Measurements from ENCODE around the gene CHEK1. TPM values are rescaled to one million over a fixed set of nuclear protein-coding genes. Genes with fewer than 3 reads are reported as not detected.

Gene CHEK1
- polyA plus RNA-seq, 2 donors = 4.2 to 6.7 TPM

GRCh38 chr11:125623064-125623463, 1.9 kb upstream of the CHEK1 start:
- no peak overlapping the region for H3K27ac ChIP-seq (ENCODE audit: low read depth in 2 of 2, low read length in 1 of 2)
- H3K36me3 ChIP-seq (ENCODE audit: control insufficient read depth in 2 of 2, insufficient read depth in 2 of 2, low read length in 1 of 2) = peaks cover 7 to 11% of the 10 kb centered on the region in 2 donors
- H3K9me3 ChIP-seq (ENCODE audit: control insufficient read depth in 2 of 2, insufficient read depth in 1 of 2, low read depth in 1 of 2, low read length in 1 of 2) = no peaks in the 10 kb centered on the region
- H3K27me3 ChIP-seq (ENCODE audit: control insufficient read depth in 1 of 2, insufficient read depth in 2 of 2, low read length in 2 of 2) = no peaks in the 10 kb centered on the region
- WGBS, 2 donors = 84 to 88% methylated on average over 1 of the region's 1 CpG
- H3K4me3 ChIP-seq (ENCODE audit: low read depth in 1 of 2, low read length in 2 of 2) = no peak overlapping the region
- no peaks in the 10 kb centered on the region for H3K4me1 ChIP-seq (ENCODE audit: control insufficient read depth in 2 of 2, insufficient read depth in 2 of 2, low read length in 1 of 2)

GRCh38 chr11:125625225-125625629, 264 bp downstream of the CHEK1 start:
- Histone ChIP-seq H3K4me1 (ENCODE audit: control insufficient read depth in 2 of 2, insufficient read depth in 2 of 2, low read length in 1 of 2) (no peaks in the 10 kb centered on the region), H3K27ac (ENCODE audit: low read depth in 2 of 2, low read length in 1 of 2) (peak overlapping the region; percentile 94 to 96), H3K4me3 (ENCODE audit: low read depth in 1 of 2, low read length in 2 of 2) (peak overlapping the region; percentile 64 to 75), H3K9me3 (ENCODE audit: control insufficient read depth in 2 of 2, insufficient read depth in 1 of 2, low read depth in 1 of 2, low read length in 1 of 2) (no peaks in the 10 kb centered on the region), H3K27me3 (ENCODE audit: control insufficient read depth in 1 of 2, insufficient read depth in 2 of 2, low read length in 2 of 2) (no peaks in the 10 kb centered on the region), H3K36me3 (ENCODE audit: control insufficient read depth in 2 of 2, insufficient read depth in 2 of 2, low read length in 1 of 2) (peaks cover 0 to 3% of the 10 kb centered on the region in 2 donors)
- WGBS, 2 donors = 0 to 1% methylated on average over 20 of the region's 20 CpGs

DNA sequence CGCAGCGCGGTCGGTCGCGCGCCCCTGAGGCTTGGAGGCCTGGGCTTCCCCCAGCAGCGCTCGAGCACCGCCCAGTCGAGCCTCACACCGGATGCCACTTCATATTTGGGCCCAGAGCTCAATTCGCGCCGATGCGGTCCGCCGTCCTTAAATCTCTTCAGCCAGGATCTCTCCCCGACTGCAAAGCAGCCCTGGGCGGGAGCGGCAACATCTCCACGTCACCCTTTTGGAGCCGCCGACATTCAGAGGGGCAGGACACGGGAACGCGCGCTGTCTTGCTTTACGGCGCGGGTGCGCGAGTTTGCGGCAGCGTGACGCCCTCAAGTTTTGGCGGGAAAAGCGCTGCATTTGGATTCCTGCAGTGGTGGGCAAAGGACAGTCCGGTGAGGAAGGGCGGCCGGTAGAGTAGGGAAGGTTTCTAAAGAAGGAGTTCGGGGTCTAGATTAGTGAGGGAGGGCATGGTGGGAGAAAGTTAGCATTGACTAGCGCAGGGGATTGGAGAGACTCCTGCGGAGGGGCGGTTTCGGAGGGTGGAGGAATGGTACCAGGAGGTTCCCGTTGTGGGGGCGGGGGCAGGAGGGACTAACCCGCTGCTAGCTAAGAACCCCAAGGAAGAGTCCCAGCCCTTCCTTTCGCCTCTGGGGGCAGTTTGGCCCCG, 796 bp downstream of the CHEK1 start:
- H3K4me3 ChIP-seq (ENCODE audit: low read depth in 1 of 2, low read length in 2 of 2) = peak overlapping the region; percentile 64 to 75
- peaks cover 0 to 3% of the 10 kb centered on the region in 2 donors for H3K36me3 ChIP-seq (ENCODE audit: control insufficient read depth in 2 of 2, insufficient read depth in 2 of 2, low read length in 1 of 2)
- H3K4me1 ChIP-seq (ENCODE audit: control insufficient read depth in 2 of 2, insufficient read depth in 2 of 2, low read length in 1 of 2) = no peaks in the 10 kb centered on the region
- H3K27me3 ChIP-seq (ENCODE audit: control insufficient read depth in 1 of 2, insufficient read depth in 2 of 2, low read length in 2 of 2) = no peaks in the 10 kb centered on the region
- H3K9me3 ChIP-seq (ENCODE audit: control insufficient read depth in 2 of 2, insufficient read depth in 1 of 2, low read depth in 1 of 2, low read length in 1 of 2) = no peaks in the 10 kb centered on the region
- peak overlapping the region; percentile 94 to 96 for H3K27ac ChIP-seq (ENCODE audit: low read depth in 2 of 2, low read length in 1 of 2)
- 1% methylated on average over 49 to 51 of the region's 51 CpGs for WGBS, 2 donors

GRCh38 chr11:125626288-125626950, 1.5 kb downstream of the CHEK1 start:
- WGBS, 2 donors = 0 to 1% methylated on average over 18 of the region's 18 CpGs

DNA sequence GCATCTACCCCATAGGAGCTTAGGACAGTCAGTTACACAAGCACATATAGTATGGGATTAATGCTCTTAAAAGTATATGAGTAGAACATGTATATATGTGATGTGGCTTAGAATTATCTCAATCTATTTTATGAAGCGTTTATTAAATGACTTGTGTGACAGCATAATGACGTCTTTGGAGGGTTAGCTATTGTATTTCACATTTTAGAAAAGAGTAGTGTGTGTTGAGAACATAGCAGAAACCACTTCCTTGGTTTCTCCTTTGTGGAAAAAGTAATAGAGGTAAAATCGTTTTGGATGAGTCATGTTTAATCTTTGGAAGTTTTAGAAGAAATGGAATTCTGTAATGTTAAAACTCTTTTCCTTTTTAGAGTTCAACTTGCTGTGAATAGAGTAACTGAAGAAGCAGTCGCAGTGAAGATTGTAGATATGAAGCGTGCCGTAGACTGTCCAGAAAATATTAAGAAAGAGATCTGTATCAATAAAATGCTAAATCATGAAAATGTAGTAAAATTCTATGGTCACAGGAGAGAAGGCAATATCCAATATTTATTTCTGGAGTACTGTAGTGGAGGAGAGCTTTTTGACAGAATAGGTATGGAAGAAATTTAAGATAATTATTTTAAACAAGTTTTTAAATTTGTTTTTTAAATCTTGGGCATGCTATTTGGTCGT, 2.4 kb downstream of the CHEK1 start:
- Histone ChIP-seq H3K4me3 (ENCODE audit: low read depth in 1 of 2, low read length in 2 of 2) (peak overlapping the region in 1 of 2 donors; percentile 64), H3K36me3 (ENCODE audit: control insufficient read depth in 2 of 2, insufficient read depth in 2 of 2, low read length in 1 of 2) (no peaks in the 10 kb centered on the region), H3K27ac (ENCODE audit: low read depth in 2 of 2, low read length in 1 of 2) (no peak overlapping the region), H3K4me1 (ENCODE audit: control insufficient read depth in 2 of 2, insufficient read depth in 2 of 2, low read length in 1 of 2) (no peaks in the 10 kb centered on the region), H3K9me3 (ENCODE audit: control insufficient read depth in 2 of 2, insufficient read depth in 1 of 2, low read depth in 1 of 2, low read length in 1 of 2) (no peaks in the 10 kb centered on the region), H3K27me3 (ENCODE audit: control insufficient read depth in 1 of 2, insufficient read depth in 2 of 2, low read length in 2 of 2) (no peaks in the 10 kb centered on the region)
- WGBS, 2 donors = 66% methylated on average over 7 of the region's 7 CpGs

More at GRCh38 chr11:125626288-125626950, 1.5 kb downstream of the CHEK1 start:
- H3K4me3 ChIP-seq (ENCODE audit: low read depth in 1 of 2, low read length in 2 of 2) = peak overlapping the region; percentile 64 to 75
- H3K27me3 ChIP-seq (ENCODE audit: control insufficient read depth in 1 of 2, insufficient read depth in 2 of 2, low read length in 2 of 2) = no peaks in the 10 kb centered on the region
- no peaks in the 10 kb centered on the region for H3K36me3 ChIP-seq (ENCODE audit: control insufficient read depth in 2 of 2, insufficient read depth in 2 of 2, low read length in 1 of 2)
- H3K9me3 ChIP-seq (ENCODE audit: control insufficient read depth in 2 of 2, insufficient read depth in 1 of 2, low read depth in 1 of 2, low read length in 1 of 2) = no peaks in the 10 kb centered on the region
- no peaks in the 10 kb centered on the region for H3K4me1 ChIP-seq (ENCODE audit: control insufficient read depth in 2 of 2, insufficient read depth in 2 of 2, low read length in 1 of 2)
- peak overlapping the region; percentile 94 to 96 for H3K27ac ChIP-seq (ENCODE audit: low read depth in 2 of 2, low read length in 1 of 2)

DNA sequence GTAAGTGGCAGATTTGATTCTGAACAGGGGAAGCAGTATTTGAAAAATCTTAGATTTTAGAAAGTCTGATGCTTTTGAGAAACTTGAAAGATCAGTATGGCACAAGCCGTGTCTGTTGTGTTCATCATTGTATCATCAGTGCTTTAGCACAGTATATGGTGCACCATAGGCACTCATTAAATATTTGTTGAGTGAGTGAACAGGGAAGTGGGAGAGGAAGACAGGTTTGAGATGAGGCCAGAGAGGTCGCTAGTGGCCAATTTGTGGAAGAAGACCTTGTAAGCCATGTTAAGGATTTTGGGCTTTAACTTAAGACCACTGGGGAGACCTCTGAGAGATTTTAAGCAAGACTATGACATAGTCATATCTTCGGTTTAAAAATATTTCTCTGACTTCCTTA, 12.9 kb downstream of the CHEK1 start:
- peaks cover 0 to 3% of the 10 kb centered on the region in 2 donors for H3K36me3 ChIP-seq (ENCODE audit: control insufficient read depth in 2 of 2, insufficient read depth in 2 of 2, low read length in 1 of 2)
- 84 to 85% methylated on average over 3 of the region's 3 CpGs for WGBS, 2 donors
- no peaks in the 10 kb centered on the region for H3K27me3 ChIP-seq (ENCODE audit: control insufficient read depth in 1 of 2, insufficient read depth in 2 of 2, low read length in 2 of 2)
- H3K4me1 ChIP-seq (ENCODE audit: control insufficient read depth in 2 of 2, insufficient read depth in 2 of 2, low read length in 1 of 2) = no peaks in the 10 kb centered on the region
- H3K9me3 ChIP-seq (ENCODE audit: control insufficient read depth in 2 of 2, insufficient read depth in 1 of 2, low read depth in 1 of 2, low read length in 1 of 2) = no peaks in the 10 kb centered on the region
- no peak overlapping the region for H3K27ac ChIP-seq (ENCODE audit: low read depth in 2 of 2, low read length in 1 of 2)
- H3K4me3 ChIP-seq (ENCODE audit: low read depth in 1 of 2, low read length in 2 of 2) = no peak overlapping the region

GRCh38 chr11:125638315-125638714, 13.4 kb downstream of the CHEK1 start:
- Histone ChIP-seq H3K27me3 (ENCODE audit: control insufficient read depth in 1 of 2, insufficient read depth in 2 of 2, low read length in 2 of 2) (no peaks in the 10 kb centered on the region), H3K36me3 (ENCODE audit: control insufficient read depth in 2 of 2, insufficient read depth in 2 of 2, low read length in 1 of 2) (peaks cover 0 to 3% of the 10 kb centered on the region in 2 donors), H3K9me3 (ENCODE audit: control insufficient read depth in 2 of 2, insufficient read depth in 1 of 2, low read depth in 1 of 2, low read length in 1 of 2) (no peaks in the 10 kb centered on the region), H3K27ac (ENCODE audit: low read depth in 2 of 2, low read length in 1 of 2) (no peak overlapping the region), H3K4me1 (ENCODE audit: control insufficient read depth in 2 of 2, insufficient read depth in 2 of 2, low read length in 1 of 2) (no peaks in the 10 kb centered on the region), H3K4me3 (ENCODE audit: low read depth in 1 of 2, low read length in 2 of 2) (no peak overlapping the region)
- WGBS, 2 donors = 68 to 95% methylated on average over 1 of the region's 1 CpG

DNA sequence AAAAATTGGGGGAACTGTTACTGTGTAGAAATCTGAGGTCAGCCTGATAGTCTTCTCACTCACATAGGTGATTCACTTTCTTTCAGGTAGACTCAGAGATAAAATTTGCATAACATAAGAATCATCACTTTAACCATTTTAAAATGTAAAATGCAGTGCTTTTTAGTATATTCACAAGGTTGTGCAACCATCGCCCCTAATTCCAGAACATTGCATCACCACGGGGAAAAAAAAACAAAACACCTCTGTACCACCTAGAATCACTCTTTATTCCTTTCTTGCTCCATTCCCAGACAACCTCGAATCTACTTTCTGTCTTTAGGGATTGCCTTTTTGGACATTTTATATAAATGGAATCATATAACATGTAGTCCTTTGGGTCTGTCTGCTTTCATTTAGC, 20.9 kb downstream of the CHEK1 start:
- no peaks in the 10 kb centered on the region for H3K27me3 ChIP-seq (ENCODE audit: control insufficient read depth in 1 of 2, insufficient read depth in 2 of 2, low read length in 2 of 2)
- no peaks in the 10 kb centered on the region for H3K36me3 ChIP-seq (ENCODE audit: control insufficient read depth in 2 of 2, insufficient read depth in 2 of 2, low read length in 1 of 2)
- H3K9me3 ChIP-seq (ENCODE audit: control insufficient read depth in 2 of 2, insufficient read depth in 1 of 2, low read depth in 1 of 2, low read length in 1 of 2) = no peaks in the 10 kb centered on the region
- WGBS, 2 donors = 96 to 97% methylated on average over 3 of the region's 3 CpGs
- no peaks in the 10 kb centered on the region for H3K4me1 ChIP-seq (ENCODE audit: control insufficient read depth in 2 of 2, insufficient read depth in 2 of 2, low read length in 1 of 2)
- H3K4me3 ChIP-seq (ENCODE audit: low read depth in 1 of 2, low read length in 2 of 2) = no peak overlapping the region
- no peak overlapping the region for H3K27ac ChIP-seq (ENCODE audit: low read depth in 2 of 2, low read length in 1 of 2)

DNA sequence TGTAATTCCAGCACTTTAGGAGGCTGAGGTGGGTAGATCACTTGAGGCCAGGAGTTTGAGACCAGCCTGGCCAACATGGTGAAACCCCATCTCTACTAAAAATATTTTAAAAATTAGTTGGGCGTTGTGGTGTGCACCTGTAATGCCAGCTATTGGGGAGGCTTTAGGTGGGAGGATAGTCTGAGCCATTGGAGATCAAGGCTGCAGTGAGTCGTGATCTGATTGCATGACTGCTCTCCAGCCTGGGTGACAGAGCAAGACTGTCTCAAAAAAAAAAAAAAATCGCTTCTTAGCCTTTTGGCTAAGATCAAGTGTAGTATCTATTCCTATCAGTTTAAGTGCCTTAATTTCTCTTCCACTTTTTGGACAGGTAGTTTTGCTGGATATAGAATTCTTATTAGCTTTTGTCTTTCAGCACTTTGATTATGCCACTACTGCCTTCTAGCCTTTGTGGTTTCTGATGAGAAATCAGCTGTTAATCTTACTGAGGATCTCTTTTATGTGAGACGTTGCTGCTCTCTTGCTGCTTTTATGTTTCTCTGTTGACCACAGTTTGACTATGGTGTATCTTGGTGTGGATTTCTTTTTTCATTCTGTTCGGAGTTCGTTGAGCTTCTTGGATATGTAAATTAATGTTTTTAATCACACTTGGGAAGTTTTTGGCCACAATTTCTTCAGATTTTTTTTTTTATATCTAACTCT, 24.7 kb downstream of the CHEK1 start:
- H3K36me3 ChIP-seq (ENCODE audit: control insufficient read depth in 2 of 2, insufficient read depth in 2 of 2, low read length in 1 of 2) = no peaks in the 10 kb centered on the region
- H3K9me3 ChIP-seq (ENCODE audit: control insufficient read depth in 2 of 2, insufficient read depth in 1 of 2, low read depth in 1 of 2, low read length in 1 of 2) = no peaks in the 10 kb centered on the region
- 87 to 89% methylated on average over 6 of the region's 6 CpGs for WGBS, 2 donors
- H3K27me3 ChIP-seq (ENCODE audit: control insufficient read depth in 1 of 2, insufficient read depth in 2 of 2, low read length in 2 of 2) = no peaks in the 10 kb centered on the region
- H3K27ac ChIP-seq (ENCODE audit: low read depth in 2 of 2, low read length in 1 of 2) = no peak overlapping the region
- no peak overlapping the region for H3K4me3 ChIP-seq (ENCODE audit: low read depth in 1 of 2, low read length in 2 of 2)
- H3K4me1 ChIP-seq (ENCODE audit: control insufficient read depth in 2 of 2, insufficient read depth in 2 of 2, low read length in 1 of 2) = no peaks in the 10 kb centered on the region

All from esophagus (tissue), 2 donors.